Stimulated activated CD4-positive, alpha-beta T cell treated with anti-CD3 and anti-CD28 coated beads, Interleukin-4, amount 100 ng/mL, for 48 hours (primary cell): ENCODE results near the gene GRID1.

ENCODE experiments used
- DNase-seq, 2 donors: peaks; one replicate each; pipeline ENCODE4 v3.0.0-alpha.2; 2020; ENCODE audit warnings: low read depth in 2 of 2

GRID1 gene

GRCh38 chr10:85826377-85826776 lies 540.2 kb downstream of the GRID1 start:
- DNase-seq = no peak

GRCh38 chr10:85811405-85811804 lies 555.2 kb downstream of the GRID1 start:
- no peak for DNase-seq

GRCh38 chr10:85810674-85811073 lies 555.9 kb downstream of the GRID1 start:
- DNase-seq = no peak

GRCh38 chr10:85795460-85795859 lies 571.1 kb downstream of the GRID1 start:
- DNase-seq = no peak

- no peak for DNase-seq
These were observed 572.0 kb downstream of the GRID1 start for GRCh38 chr10:85794553-85794952.

- no peak for DNase-seq
These were observed 574.1 kb downstream of the GRID1 start for GRCh38 chr10:85792533-85792858.

GRCh38 chr10:85791818-85792532 lies 574.6 kb downstream of the GRID1 start:
- no peak for DNase-seq

GRCh38 chr10:85789982-85790789 lies 576.4 kb downstream of the GRID1 start:
- DNase-seq = no peak

- no peak for DNase-seq
These were observed 577.5 kb downstream of the GRID1 start for GRCh38 chr10:85789125-85789524.

- DNase-seq = no peak
These were observed 578.0 kb downstream of the GRID1 start for GRCh38 chr10:85788570-85788969.

GRCh38 chr10:85787881-85788280 lies 578.7 kb downstream of the GRID1 start:
- no peak for DNase-seq

GRCh38 chr10:85787393-85787792 lies 579.2 kb downstream of the GRID1 start:
- DNase-seq = no peak

GRCh38 chr10:85786401-85786899 lies 580.1 kb downstream of the GRID1 start:
- no peak for DNase-seq

- no peak for DNase-seq
These were observed 581.8 kb downstream of the GRID1 start for GRCh38 chr10:85784792-85785191.

- no peak for DNase-seq
These were observed 585.2 kb downstream of the GRID1 start for GRCh38 chr10:85781404-85781803.

GRCh38 chr10:85778074-85778473 lies 588.5 kb downstream of the GRID1 start:
- DNase-seq = no peak

GRCh38 chr10:85767891-85768290 lies 598.7 kb downstream of the GRID1 start:
- DNase-seq = no peak

- DNase-seq = no peak
These were observed 602.5 kb downstream of the GRID1 start for GRCh38 chr10:85764108-85764507.

GRCh38 chr10:85761906-85762445 lies 604.6 kb downstream of the GRID1 start:
- DNase-seq = no peak

- no peak for DNase-seq
These were observed 624.8 kb downstream of the GRID1 start for GRCh38 chr10:85741626-85742300.

- no peak for DNase-seq
These were observed 630.6 kb downstream of the GRID1 start for GRCh38 chr10:85735997-85736396.

- DNase-seq = no peak
These were observed 631.8 kb downstream of the GRID1 start for GRCh38 chr10:85734791-85735190.
